HG02763 (cell line): Measurements from ENCODE around the gene ACTN1.

Experiments used
- ATAC-seq: cut with Tn5 transposase; IDR thresholded peaks from one replicate; pipeline ENCODE4 v1.9.1; 2021; ENCODE audit warnings: mild to moderate bottlenecking, moderate library complexity; ENCODE audit not compliant: unreplicated experiment

Gene ACTN1

DNA sequence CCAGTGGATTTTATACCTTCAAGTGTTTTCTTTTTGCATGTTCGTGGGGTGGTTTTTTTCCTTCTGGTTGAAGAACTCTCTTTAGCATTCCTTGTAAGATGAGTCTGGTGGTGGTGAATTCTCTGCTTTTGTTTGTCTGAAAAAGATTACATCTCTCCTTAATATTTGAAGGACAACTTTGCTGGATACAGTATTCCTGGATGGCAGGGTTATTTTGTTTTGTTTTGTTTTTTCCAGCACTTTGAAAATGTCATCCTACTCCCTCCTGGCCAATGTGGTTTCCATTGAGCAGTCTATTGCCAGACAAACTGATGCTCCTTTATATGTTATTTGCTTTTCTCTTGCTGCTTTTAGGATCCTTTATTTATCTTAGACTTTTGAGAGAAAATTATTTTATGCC, 143.0 kb downstream of the ACTN1 start:
- no peak for ATAC-seq

DNA sequence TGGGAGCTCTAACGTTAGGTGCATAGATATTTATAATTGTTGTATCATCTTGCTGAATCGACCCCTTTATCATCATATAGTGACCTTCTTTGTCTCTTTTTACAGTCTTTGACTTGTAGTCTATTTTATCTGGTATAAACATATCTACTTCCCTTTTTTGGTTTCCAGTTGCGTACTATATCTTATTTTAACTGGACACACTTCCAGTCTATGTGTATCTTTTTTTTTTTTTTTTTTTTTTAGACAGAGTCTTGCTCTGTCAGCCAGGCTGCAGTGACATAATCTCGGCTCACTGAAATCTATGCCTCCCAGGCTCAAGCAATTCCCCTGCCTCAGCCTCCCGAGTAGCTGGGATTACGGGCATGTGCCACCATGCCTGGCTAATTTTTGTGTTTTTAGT, 144.3 kb downstream of the ACTN1 start:
- no peak for ATAC-seq

DNA sequence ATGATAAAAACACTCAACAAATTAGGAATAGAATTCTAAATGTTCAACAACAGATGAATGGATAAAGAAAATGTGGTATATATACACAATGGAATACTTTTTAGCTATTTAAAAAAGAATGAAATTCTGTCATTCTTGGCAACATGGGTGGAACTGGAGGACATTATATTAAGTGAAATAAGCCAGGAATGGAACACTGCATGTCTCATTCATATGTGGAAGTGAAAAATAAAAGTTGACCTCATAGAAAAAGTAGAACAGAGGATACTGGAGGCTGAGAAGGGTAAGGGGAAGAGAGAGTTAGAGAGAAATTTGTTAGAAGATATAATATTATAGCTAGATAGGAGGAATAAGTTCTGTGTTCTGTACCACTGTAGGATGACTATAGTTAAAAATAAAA, 150.4 kb downstream of the ACTN1 start:
- no peak for ATAC-seq

DNA sequence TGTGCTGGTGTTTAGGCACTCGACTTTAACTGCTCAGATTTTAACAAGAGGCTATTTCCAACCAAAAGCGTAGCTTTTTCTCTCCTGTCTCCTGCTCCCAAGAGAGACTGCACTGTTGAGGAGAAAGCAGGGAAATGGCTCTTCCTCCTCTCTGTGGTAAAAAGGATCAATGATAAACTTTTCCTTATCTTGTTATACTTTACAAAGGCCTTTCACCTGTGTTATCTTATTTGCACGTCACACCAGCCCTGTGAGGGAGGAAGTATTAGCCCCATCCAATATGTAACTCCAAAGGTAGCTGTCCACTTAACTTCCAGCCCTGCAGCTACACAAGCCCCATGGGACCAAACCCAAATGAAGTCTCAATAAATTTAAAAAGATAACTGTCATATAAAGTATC, 153.4 kb downstream of the ACTN1 start:
- no peak for ATAC-seq

DNA sequence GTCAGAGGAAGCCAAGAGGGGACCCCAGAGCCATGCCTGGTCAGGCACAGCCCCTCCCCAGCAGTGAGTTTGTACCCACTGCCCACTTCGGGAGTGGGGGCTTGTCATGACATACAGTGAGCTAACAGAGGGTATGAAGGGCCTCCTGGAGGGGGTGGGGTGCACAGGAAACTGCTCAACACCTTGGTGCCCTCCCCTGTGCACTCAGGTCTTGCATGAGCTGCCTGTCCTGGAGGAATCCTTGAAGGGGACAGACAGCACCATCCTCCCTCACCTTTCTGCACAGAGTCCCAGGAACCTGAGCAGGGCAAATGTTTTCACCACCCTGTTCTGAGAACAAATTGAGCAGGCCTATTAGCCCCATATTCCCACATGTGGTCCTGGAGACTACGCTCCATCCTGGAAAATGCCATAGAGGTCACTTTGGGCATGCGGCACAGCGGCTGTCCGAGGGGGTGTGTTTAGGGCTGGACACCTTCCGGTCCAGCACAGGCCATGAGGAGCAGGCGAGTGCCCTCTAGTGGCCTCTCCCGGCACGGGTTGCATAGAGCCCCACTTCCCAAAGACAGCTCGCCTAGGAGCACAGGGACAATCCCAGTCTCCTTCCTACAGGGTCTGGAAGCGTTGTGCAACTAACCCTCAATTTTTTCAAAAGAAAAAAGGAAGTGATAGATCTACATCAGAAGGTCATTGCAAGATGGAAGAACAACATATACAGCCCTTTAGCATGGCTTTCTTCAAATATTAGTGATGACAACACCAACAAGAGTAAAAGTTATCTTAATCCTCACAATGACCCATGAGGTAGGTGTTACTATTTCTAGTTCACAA, 154.4 kb downstream of the ACTN1 start:
- ATAC-seq, result no peak

DNA sequence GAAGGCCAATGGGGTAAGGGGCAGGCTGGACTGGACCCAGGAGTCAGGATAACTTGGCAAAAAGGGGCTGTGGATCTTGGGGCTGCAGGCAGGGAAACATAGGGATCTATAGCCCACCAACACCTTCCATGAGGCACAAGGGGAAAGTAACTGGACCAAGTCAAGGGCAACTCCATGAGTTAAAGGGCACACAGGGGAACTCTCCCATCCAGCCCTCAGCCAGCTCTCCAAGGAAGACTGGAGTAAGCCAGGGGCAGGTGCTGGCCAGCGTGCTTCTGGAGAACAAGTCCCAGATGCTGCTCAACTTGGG, 154.9 kb downstream of the ACTN1 start:
- ATAC-seq, result no peak
